ENCODE data around the gene ZBTB34.

DNA sequence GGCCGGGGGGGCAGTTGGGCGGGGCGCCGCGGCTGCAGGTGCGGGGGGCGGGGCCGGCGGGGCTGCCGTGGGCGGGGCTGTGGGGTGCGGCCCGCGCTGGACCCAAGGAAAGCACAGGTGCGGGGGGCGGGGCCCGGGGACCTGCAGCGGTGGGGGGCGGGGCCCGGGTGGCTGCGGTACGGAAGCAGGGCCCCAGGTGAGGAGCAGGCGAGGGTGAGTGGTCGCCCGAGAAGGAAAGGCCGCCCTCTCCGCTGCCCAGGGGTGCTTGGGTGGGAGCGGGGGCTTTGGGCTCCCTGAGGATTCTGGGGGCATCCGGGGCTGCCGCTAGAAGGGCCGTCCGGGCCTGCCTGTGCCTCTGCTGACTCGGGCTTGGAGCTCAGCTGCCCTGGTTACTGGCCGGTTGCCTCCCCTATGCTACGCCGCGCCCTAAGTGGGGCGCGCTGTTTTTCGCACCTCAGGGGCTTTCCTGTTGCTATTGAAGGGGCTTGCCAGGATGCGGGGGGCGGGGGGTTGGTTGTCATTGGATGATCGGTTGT, 54.9 kb downstream of the ZBTB34 start:
- TF ChIP-seq, protein P1, sequence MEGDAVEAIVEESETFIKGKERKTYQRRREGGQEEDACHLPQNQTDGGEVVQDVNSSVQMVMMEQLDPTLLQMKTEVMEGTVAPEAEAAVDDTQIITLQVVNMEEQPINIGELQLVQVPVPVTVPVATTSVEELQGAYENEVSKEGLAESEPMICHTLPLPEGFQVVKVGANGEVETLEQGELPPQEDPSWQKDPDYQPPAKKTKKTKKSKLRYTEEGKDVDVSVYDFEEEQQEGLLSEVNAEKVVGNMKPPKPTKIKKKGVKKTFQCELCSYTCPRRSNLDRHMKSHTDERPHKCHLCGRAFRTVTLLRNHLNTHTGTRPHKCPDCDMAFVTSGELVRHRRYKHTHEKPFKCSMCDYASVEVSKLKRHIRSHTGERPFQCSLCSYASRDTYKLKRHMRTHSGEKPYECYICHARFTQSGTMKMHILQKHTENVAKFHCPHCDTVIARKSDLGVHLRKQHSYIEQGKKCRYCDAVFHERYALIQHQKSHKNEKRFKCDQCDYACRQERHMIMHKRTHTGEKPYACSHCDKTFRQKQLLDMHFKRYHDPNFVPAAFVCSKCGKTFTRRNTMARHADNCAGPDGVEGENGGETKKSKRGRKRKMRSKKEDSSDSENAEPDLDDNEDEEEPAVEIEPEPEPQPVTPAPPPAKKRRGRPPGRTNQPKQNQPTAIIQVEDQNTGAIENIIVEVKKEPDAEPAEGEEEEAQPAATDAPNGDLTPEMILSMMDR (tag by site-specific recombination; IDR thresholded peaks at IDR 0.05): no peak
- TF ChIP-seq ZFP41 (tag by site-specific recombination; IDR thresholded peaks at IDR 0.05; ENCODE audit: borderline replicate concordance) (no peak), MEIS1 (CRISPR knock-in tag; IDR thresholded peaks at IDR 0.05; ENCODE audit: borderline replicate concordance) (no peak)

Measured in HEK293 (cell line).